IPS-NIHi7 (cell line): ENCODE results near the gene ASIP.
"Not testable (repeated sequence)": the region's sequence is repeated elsewhere in the genome, so short reads cannot be mapped to it uniquely, and the experiment has no call there.

Experiments used
- DNase-seq: peaks from one replicate; pipeline ENCODE4 v3.0.0; 2012; ENCODE audit warnings: mixed read lengths; ENCODE audit errors: extremely low spot score

The ASIP gene, protein sequence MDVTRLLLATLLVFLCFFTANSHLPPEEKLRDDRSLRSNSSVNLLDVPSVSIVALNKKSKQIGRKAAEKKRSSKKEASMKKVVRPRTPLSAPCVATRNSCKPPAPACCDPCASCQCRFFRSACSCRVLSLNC

GRCh38 chr20:34240693-34241615 is at the start of gene ASIP:
TSS of gene ASIP (plus strand) at chr20:34241423. CDS start at chr20:34260375, 18,952 bp downstream.
- no peak for DNase-seq

GRCh38 chr20:34193051-34193450 is 48.2 kb upstream of the ASIP start:
- DNase-seq = no peak

DNA sequence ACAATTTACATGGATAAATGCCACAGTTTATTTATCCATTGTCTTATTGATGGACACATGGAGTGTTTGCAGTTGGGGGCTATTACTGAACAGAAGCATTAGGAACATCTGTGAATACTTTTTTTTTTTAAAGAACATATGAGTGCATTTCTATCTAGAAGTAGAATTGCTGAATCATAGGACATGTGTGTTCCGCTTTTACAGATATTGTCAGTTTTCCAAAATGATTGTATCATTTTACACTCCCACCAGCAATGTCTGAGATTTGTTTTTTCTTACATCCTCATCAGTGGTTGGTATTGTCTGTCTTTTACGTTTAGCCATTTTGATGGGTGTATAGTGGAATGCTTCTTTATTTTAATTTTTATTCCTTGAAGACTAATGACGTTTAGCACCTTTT is 42.0 kb upstream of the ASIP start:
- DNase-seq = no peak

- DNase-seq = no peak
These were observed 41.2 kb upstream of the ASIP start for GRCh38 chr20:34200023-34200422.

DNA sequence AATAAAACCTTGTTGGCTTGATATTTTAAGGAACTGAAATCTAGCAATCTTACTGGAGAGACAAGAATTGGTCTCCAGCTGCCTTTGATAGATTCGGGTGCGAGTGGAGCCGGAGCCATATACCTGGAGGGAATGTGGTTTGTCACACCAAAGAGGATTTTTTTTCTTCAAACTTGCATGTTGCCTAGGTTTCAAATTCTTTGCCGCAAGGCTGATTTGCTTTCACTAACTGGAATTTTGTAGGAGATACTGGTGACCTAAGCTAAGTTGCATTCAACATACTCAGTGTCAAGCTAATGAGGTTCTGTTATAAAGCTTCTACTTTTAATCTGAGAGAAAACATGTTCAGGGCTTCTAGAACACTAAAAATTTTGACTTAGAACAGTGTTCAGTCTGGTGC is 39.7 kb upstream of the ASIP start:
- no peak for DNase-seq

DNA sequence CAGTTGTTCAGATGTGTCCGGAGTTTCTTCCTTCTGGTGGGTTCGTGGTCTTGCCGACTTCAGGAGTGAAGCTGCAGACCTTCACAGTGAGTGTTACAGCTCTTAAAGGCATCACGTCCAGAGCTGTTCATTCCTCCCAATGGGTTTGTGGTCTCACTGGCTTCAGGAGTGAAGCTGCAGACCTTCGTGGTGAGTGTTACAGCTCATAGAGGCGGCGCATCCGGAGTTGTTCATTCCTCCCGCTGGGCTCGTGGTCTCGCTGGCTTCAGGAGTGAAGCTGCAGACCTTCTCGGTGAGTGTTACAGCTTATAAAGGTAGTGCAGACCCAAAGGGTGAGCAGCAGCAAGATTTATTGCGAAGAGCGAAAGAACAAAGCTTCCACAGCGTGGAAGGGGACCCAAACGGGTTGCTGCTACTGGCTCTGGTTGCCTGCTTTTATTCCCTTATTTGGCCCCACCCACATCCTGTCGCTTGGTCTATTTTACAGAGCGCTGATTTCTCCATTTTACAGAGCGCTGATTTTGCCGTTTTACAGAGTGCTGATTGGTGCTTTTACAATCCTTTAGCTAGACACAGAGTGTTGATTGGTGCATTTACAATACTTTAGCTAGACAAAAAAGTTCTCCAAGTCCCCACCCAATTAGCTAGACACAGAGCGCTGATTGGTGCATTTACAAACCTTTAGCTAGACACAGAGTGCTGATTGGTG is 35.9 kb upstream of the ASIP start:
- DNase-seq = not testable (repeated sequence)

DNA sequence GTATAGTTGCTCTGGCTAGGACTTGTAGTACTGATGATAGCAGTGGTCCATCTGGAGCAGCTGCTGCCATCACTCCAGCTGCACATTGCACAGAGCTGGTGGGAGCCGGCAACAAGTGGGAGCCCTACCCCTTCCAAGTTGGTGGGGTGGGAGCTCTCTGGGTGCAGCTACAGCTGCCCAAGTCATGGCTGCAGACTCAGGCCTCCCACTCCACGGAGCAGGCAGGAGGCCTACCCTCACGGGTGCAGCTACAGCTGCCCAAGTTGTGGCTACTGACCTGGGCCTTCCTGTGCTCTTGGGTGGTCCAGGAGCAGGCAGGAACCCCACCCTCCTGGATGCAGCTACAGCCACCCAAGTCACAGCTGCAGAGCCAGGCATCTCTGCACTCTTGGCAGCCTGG is 32.1 kb upstream of the ASIP start:
- no peak for DNase-seq

DNA sequence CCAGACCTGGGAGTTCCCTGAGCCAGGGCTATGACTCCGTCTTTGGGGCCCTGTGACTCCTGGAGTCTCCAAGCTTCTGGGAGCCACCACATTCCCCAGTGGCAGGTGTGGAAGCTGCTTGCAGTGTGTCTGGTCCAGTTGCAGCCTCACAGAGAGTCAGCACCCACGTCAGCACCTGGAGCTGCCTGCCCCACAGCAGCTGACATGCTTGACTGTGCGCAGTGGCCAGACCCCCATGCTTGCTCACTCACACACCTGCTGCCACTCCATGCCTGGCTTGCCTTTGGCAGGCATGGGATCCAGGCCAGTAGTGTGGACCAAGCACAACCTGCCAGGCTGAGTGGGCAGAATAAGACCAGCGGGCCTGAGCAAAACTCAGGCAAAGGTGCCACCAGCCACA is 31.0 kb upstream of the ASIP start:
- DNase-seq = no peak

- DNase-seq = no peak
These were observed 29.6 kb upstream of the ASIP start for GRCh38 chr20:34211591-34211990.

- no peak for DNase-seq
These were observed 28.0 kb upstream of the ASIP start for GRCh38 chr20:34213213-34213612.

GRCh38 chr20:34215711-34216381 is 25.4 kb upstream of the ASIP start:
- peak; percentile 85 for DNase-seq

DNA sequence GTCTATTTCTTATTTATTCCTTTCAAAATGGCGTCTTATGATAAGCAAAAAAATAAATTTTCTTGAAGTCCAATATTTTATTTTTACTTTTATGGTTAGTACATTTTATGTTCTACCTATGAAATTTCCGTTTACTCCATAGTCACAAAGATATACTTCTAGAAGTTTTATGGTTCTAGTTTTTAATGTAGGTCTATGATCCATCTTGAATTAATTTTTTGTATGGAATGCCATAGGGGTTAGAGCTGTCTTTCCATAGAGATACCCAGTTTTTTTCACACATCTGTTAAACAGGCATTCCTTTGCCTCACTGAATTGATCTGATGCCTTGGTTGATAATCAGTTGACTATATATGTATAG is 24.9 kb upstream of the ASIP start:
- no peak for DNase-seq

GRCh38 chr20:34220561-34220960 is 20.7 kb upstream of the ASIP start:
- DNase-seq = no peak

GRCh38 chr20:34222208-34222607 is 19.0 kb upstream of the ASIP start:
- DNase-seq = no peak

DNA sequence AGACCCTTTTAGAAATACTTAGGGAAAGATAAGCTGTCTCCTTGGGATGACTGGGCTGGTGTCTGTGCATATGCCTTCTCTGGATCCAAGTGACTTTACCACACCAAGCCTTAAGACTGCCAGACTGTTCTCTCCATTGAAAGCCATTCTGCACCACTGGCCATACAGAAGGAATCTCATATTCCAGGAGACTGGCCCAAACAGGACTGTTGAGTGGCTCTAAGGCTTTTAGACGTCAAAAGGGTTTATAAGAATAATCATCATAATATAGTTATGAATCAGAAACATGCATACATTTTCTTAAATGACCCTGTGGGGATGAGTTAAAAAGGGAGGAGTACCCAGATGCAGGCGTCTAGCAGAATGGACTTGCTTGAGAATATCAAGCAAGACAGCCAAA is 17.0 kb upstream of the ASIP start:
- DNase-seq = not testable (repeated sequence)

DNA sequence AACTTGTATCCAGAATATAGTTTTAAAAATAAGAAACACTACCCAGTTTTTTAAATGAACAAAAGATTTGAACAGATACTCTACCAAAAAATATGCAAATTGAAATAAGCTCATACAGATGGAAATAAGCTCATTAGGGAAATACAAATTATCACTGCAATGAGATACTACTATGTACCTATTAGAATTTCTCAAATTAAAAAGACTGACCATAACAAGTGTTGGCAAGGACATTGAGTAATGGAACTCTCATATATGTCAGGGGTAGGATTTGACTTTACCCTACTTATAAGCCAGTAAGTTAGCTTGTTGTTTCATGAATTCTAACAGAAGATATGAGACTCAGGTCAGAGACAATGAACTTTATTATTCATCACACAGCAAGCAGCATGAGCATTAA is 9.6 kb upstream of the ASIP start:
- no peak for DNase-seq

GRCh38 chr20:34232494-34233087 is 8.6 kb upstream of the ASIP start:
- DNase-seq = no peak

DNA sequence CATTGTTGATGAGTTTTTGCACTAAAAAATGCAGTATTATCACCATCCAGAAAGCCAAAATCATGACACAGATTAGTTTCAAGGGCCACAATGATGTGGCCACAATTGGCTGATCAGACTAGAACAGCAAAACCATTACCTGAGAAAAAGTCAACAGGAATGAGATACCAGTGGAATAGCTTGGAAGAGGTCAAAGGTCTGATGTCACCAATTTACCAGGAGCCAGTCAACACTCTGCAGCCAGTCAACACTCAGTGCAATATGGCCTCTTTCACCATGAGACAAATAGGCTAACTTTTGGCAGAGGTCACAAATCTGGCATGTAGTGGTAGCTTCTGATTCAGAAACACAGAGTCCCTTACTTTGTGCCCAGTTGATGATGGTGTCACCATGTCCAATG is 7.5 kb upstream of the ASIP start:
- no peak for DNase-seq

- no peak for DNase-seq
These were observed 5.3 kb upstream of the ASIP start for GRCh38 chr20:34235875-34236274.

DNA sequence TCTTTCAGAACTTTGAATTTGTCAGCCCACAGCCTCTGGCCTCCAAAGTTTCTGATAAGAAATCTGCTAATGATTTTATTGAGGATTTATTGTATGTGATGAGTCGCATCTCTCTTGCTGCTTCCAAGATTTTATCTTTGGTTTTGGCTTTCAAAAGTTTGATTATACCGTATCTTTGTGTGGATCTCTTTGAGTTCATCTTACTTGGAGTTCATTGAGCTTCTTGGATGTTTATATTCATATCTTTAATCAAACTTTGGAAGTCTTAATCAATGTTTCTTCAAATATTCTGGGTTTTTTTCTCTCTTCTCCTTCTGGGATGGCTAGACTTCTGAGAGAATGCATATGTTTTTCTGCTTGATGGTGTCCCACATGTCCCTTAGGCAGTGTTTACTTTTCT is 3.3 kb upstream of the ASIP start:
- DNase-seq = no peak

DNA sequence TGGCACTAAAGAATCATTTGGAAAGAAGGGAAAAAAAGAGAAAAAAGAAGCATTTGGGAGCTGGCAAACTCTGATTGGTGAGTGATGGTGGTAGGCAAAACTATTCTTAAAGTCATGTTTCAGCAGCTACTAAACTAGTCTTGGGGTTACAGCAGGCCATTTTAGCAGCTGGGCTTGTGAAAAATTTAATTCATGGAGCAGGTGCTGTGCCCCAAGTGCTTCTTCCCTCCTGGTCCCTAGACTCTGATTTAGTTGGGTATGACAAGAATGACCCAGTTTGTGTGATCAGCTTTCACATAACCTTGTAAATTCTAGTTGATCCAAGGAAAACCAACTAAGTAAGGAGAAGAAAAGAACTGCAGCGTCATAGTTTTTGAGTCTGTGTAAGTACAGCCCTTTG is 1.1 kb upstream of the ASIP start:
- DNase-seq = no peak

DNA sequence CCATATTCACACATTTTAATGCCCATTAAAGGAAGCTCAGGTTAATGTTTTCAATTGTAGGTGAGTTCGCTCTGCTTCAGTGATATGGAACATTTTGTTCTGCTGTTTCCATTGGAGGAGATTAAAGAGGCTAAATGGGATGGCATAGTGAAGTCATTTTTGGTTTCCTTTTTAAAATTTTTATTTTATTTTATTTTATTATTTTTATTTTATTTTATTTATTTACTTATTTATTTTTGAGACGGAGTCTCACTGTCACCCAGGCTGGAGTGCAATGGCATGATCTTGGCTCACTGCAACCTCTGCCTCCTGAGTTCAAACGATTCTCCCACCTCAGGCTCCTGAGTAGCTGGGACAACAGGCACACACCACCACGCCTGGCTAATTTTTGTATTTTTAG is 792 bp downstream of the ASIP start:
- not testable (repeated sequence) for DNase-seq
